HG03439 (cell line): ENCODE results near the gene HECTD4.

Experiments
- ATAC-seq: cut with Tn5 transposase; IDR thresholded peaks from one replicate; pipeline ENCODE4 v1.9.1; 2021; ENCODE audit warnings: mild to moderate bottlenecking, moderate library complexity; ENCODE audit not compliant: unreplicated experiment

HECTD4 gene

DNA sequence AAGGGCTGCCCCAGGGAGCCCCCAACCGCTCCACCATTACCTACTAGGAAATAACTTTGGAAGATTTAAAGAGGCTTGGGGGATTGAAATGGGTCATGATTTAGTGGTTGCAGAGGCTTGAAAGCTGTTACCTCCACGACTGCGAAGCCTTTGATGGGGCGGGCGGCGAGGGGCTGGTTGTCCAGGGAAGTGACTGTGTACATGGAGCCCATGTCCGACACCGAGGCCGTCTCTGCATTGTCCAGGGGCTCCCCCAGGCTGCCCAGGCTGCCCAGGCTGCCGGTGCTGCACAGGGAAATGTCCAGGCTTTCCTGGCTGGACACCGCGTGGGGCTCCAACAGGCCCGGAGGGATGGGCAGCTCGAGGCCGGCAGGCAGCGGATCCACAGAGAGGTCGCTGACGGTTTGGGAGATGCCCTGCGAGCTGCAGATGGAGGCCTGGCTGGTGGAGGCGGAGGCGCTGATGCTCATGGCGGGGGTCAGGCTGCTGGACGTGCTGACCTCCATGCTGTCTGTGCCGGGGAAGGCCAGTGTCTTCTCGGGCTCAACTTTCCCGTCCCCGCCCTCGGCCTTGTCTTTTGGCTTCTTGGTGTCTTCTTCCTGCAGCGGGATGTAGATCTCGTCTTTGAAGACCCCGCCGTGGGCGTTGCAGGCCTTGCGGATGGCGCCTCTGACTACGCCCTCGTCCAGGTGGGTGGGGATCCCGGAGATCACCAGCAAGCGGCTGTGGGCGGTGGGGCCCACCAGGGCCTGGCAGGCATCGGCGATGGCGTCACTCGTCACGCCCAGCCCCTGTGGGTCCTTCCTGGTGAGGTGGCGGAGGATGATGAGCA lies 198.0 kb downstream of the HECTD4 start:
- no peak for ATAC-seq

DNA sequence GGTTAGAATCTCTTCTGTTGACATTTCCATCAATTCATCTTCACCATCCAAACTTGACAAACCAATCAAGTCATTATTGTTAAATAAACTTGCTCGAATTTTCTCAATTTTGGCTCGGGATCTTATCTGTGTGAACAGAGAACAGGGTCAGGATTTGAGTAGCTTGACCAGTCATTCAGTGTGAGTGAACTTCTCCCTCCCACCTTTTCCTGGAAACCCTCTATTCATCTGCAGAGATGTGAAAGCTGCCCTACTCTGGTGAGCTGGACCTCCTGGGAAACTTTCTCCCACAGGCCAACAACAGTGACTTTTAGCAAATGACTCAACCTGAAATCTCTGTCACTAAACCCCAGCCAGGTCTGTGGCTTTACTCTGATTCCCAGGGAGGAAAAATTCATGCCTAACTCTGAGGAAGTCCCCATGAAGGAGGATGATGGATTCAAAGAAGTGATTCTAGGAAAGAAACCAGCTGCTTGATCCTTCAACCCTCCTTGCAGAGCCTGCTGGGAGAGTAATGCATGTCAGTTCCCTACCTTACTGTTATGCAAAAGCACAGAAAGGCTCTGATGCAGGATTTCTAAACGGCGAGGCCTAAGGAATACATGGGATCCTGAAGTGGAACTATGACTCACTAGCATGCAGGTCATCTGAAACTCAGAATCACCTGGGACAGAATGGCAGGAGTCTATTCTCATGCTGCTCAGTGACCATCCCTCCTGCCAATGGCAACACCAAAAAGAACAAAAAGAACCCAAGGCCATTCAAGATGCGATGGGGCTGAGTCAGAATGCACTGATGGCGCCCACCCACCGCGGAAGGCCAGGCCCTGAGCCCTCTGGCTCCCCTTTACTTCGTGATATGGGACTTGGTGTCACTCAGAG lies 198.8 kb downstream of the HECTD4 start:
- ATAC-seq = no peak

DNA sequence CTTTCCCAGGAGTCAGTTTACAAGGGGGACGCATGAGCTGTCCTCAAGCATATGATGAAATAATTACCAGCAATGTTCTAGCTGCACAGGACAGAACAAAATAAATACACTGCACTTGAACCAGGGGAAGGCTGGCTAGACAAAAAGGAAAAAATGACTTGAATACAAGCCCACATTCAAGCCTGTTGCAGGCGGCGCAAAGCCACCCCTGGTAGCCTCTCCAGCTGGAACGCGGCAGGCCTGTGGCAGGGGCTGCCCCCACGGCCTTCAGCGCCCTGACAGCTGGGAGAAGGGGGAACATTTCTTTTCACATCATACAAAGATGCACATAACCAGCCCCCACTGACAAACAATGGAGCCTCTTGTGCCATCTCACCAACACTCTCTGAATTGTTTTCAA lies 199.7 kb downstream of the HECTD4 start:
- ATAC-seq = no peak

DNA sequence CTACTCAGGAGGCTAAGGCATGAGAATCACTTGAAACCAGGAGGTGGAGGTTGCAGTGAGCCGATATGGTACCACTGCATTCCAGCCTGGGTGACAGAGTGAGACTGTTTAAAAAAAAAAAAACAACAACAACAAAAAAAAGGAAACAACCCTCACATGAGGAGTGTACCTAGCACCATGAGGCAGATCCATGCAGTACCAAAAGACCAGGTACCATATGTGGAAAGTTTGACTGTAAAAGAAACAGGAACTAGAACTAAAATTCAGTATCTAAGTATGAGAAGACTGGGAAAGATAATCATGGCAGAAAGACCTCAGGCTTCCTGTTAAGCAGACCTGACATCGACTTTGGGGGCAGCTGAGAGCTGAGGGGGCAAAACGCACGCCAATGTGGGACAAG lies 201.8 kb downstream of the HECTD4 start:
- no peak for ATAC-seq

DNA sequence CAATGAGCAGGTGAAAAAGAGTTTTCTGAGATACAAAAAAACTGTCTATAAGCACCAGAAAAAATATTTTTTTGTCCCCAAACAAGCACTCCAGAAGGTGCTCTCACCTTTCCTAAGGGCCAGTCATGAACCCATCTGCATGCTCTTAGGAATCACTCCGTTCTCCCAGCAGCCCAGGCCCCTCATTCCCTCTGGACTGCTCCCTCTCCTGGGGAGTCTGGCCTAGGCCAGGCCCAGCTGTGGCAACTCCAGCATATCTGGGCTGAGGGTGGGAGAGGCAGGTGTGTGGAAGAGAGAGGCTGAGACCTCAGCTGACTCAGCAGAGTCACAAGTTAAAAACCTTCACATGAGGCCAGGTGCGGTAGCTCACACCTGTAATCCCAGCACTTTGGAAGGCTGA lies 202.3 kb downstream of the HECTD4 start:
- no peak for ATAC-seq

DNA sequence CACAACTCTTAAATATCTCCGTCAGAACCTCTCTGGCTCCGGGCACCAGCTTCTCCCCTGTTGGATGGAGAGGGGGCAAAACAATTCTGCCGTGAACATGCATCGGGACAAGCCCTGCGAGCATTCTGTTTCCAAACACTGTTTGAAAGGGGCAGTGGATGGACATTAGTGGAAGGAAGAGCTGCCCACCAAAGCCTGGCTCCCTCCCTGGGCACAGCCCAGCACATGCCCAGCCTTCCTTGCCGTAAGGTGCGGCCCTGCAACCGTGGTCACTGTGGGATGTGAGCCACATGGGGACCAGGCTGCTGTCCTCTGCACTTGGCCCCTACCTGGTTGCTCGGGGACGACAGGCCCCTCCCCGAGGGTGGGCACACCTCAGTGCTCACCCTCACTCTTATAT lies 202.9 kb downstream of the HECTD4 start:
- no peak for ATAC-seq

DNA sequence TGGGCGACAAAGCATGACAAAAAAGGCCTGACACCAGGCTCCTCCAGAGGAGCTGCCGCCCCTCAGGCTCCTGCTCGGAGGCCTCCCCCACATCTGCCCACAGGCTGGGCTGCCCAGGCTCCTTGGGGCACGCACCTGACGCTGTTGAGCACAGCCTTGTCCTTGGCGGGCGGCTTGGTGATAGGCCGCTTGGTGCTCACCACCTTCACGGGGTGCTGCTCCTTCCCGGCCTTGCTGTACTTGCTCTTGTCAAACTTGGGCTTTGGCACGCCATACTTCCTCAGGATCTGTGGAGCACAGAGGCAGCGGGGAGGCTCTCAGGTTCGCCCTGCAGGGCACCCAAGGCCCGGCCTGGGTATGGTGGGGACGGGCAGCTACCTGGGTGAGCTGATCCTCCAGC lies 203.4 kb downstream of the HECTD4 start:
- ATAC-seq = no peak

DNA sequence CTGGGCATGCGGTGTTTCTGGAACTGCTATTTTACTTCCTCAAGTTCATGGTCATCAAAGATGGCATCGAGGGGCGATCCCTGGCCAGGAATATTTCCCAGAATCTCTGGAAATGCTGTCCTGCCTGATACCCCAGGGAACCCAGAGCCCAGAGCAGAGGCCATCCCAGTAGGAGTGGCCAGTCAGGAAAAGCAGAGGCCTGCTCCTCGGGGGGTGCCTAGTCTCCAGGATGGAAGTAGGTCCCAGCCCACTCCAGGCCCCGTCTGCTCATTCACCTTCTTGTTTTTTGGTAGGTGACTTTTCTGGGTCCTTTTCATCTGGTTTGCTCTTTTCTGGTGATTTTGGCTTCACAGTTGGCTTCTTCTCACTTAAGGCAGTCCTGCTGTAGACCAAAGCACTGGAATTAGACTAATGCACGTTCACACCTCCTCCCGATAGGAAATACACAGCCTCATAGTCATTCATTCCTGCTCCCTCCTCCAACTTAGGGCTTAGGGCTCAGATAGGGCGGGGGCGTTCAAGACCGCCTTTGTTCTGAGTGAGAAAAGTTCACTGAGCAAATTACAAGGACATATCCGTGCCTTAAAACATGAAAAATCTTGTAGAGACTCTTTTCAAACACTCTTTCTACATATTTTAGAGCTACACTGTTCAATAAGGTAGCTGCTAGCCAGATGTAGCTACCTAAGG lies 205.8 kb downstream of the HECTD4 start:
- ATAC-seq = no peak

DNA sequence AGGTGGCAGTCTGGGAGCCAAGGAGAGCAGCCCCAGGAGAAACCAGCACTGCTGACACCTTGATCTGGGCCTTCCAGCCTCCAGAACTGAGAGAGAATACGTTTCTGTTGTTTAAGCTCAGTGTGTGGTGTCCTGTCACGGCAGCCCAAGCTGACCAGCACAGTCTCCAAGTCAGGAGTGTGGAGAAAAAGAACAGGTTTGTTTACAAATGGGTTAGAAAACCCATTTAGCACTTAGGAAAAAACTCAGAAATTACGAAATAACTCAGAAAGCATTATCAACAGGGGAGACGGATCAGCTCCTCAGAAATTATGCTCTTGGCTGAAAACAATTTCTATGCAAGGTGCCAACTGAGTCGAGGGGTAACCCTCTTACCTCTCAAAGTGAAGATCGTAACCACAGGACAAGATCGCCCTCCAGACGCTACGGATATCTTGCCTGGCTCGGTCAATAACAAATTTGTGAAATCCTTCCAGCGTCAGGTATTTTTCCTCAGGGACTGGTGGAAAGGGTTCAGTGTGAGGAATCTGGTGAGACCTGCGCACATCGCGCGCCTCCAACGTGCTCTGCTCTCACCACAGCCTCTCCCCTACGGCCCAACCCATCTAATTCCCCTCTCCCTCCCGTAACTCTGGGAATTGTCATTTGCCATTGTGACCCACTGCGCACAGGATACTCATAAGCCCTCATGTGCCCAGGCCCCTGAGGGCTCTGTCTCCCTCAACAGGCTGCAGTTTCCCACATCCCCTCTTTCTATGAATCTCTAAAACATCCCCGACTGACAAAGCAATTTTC lies 206.7 kb downstream of the HECTD4 start:
- ATAC-seq = no peak

DNA sequence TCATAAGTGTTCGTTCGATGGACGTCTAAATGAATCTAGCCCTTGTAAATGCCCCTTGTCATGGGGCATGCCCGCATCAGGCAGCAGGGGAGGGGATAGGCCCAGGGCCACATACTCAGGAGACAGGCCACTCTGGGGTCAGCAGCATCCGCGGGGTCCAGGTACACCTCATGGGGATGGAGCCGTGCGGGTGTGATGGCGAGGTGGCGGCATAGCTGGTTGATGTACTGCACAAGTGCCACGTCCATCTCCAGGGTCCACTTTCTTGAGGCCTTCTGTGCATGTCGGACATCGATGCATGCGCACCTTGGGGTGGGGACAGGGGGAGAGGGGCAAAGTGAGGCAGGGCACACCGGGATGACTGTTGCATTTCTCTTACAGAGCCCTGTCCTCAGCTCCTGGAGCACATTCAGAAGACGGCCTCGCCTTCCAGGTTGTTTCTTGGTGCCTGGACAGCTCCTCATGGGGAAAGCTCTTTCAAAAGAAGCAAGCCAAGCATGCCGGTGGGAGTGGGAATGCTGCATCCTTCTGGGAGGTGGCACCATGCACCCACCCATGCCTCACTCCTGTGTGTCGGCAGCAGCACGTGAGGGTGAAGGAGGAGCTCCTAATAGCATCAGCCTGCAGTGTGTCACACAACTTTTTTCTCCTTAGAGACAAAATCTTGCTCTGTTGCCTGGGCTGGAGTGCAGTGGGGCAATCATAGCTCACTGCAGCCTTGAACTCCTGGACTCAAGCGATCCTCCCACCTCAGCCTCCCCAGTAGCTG lies 209.5 kb downstream of the HECTD4 start:
- ATAC-seq = no peak

DNA sequence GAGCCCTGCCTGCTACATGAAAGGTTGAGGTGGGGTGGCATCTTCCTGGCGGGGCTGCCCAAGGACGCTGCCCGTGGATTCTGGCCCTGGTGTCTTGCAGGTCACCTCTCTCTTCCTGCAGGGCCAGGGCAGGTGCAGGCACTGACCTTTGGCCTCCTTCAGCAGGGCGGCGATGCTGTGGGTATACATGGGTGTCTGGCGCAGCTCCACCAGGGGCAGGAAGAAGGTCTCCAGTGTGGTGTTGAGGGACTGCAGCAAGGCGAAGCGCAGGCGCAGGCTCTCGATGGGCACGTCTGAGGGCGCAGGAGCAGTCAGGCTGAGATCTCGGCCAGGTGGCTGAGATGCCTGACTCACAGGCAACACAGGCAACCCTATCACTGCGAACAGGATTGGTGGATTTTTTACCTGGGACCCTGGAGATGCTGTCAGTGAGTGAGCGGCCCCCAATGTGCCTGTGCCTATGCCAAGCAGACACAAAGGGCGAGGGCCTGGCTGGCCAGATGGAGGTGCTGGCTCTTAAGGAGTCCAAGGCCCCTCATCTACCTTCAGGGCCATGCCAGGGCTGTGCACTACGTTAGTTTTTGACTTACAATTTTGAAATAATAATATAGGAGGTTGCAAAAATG lies 211.1 kb downstream of the HECTD4 start:
- no peak for ATAC-seq

DNA sequence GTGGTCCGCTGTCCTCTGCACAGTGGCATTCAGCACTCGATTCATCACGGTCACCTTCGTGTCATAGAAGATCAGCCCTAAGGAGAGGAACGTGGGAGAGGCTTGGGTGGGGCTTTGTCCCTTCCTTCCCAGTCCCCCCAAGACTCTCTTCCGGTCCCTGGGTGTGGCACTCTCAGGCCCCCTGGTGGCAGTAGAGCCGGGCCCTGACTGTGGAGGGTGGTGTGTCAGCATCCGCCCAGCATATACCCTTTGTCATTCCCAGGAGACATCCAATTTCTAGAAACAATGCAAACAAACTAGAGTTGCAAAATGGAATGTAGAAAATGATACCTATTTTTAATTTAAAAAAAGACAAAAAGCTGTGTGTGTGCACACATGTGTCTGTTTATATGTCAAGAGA lies 211.9 kb downstream of the HECTD4 start:
- ATAC-seq = no peak

DNA sequence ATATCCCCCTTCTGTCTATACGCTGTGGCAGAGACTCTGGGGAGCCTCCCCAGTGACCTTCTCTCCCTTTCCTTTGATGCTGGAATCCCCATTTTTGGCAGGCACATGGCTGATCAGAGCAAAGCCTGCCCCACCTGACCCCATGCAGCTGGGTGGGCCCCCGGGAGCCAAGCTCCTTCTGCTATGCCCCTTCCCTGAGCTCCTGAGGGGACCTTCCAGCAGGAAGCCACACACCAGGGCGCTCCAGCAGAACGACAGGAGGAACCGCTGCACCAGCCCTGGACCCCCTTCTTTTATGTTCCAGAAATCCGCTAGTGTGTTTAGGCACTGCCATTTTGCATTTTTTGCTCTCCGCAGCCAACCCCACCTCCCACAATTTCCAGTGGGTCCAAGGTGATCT lies 212.3 kb downstream of the HECTD4 start:
- no peak for ATAC-seq

DNA sequence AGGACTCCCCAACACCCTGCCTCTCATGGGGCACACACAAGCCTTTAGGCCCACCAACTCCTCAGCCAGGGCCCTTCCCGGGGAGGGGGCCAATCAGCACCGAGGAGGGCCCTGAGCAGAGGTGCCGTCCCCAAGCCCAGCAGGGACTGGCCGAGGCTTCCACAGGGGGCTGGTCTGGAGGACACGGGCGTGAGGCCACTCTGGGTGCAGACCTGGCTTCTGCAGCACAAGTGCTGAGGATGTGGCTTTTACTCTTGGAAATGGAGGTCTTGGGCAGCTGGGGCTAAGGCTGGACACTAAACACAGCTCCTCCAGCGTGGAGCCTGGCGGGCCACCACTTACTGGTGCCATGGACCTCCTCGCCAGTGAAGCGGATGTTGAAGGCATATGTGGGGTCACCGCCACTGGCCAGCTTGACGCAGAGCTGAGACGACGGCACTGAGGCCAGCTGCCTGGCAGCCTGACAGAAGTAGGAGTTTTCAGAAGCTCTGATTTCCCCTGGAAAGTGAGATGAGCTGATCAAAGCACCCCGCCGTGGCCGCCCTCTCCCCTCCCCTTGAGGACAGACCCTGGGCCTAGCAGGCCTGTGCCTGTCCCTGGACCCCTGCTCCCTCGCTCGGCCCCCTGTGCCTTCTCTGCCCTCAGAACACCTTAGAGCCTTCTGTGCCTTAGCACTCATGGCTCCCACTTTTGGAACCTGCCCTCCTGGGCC lies 212.9 kb downstream of the HECTD4 start:
- ATAC-seq = no peak

DNA sequence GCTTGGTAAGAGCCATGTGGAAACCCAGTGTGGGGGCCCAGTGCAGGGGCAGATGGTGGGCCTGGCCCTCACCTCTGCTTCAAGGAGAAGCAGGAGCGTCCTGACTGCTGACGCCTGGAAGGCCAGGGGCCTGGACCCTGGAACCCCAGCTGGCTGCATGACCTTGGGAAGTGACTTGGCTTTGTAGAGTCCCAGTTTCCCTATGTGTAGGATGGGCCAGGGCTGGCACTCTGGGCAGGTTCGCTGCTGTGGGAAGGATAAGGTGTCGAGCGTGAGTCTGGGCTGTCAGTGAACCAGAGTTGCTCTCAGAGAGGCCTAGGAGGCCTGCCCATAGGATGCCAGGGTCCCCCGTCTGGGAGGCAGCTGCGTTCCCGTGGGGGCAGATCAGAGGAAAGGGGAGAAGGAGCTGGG lies 213.7 kb downstream of the HECTD4 start:
- ATAC-seq = no peak

DNA sequence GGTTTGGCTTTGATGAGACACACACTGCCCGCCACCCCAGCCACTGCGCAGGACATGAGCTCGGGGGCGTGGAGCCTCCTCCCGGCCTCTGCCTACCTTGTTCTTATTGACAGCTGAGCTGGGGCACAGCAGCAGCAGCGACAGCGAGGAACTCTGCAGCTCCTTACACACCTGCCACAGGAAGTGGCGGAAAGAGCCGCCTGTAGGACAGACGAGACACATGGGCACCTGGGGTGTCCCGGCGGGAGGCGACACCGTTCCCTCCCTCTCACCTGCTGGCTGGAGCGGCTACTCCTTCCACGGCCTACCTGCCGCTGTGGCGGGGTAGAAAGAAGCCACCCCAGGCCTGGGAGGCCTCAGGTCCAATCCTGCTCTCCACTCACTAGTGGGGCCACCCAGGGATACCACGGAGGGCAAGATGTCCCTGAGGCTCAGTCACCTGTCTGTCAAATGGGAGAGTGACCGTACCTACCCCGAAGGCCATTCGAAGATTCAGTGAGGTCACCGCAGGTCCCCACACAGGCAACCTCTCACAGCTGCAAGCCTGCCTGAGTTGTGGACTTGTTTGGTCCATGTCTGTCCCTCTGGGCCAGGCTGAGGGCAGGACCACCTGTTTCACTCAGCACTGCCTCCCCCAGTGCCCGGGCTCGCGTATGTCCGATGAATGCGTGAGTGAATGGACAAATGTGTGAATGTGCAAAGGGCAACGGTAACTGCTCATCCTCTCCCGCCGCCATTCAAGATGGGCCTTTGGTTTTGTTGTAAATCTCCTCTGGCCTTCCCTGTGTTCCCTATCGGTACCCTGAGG lies 214.3 kb downstream of the HECTD4 start:
- no peak for ATAC-seq

DNA sequence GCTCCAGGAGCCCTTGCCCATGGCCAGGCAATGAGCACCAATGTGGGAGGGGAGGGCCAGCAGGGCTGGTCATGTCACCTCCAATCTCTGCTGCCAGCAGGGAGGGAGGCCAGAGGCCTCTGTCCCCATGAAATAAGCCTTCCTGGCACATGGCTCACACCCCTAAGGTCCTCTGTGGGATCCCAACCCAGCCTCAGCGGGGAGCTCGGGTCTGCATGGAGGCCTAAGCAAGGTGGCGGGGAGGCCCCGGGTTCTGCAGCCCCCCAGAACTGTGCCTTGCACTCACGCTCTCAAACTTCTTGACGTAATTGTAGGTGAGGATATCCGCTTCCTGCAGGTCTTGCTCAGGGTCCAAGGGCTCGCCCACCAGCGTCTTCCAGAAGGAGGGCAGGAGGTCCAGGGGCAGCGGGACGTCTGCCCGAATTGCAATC lies 215.2 kb downstream of the HECTD4 start:
- ATAC-seq = no peak
